SK-N-SH treated with all-trans-retinoic acid at 6 μM for 48 hours (cell line): Measurements from ENCODE around the gene EIF4EBP3.

Source experiments
- ATAC-seq: fragments of 200-7000 bp; cut with Tn5 transposase; 3 replicates; pipeline ENCODE4 v1.9.1; 2020; ENCODE audit warnings: mild to moderate bottlenecking, moderate library complexity
- ARNTL ChIP-seq: fragments of 450-650 bp; formaldehyde crosslinking; IDR thresholded peaks from 2 replicates; pipeline ENCODE4 v1.5.0; 2020; ENCODE audit warnings: low read depth, mild to moderate bottlenecking, moderate library complexity, borderline replicate concordance
- BACH2 ChIP-seq: fragments of 250-450 bp; sonication (Bioruptor Pico); IDR thresholded peaks from 2 replicates; pipeline ENCODE4 v1.9.0; 2021; ENCODE audit warnings: mild to moderate bottlenecking, borderline replicate concordance
- CREB5 ChIP-seq: fragments of 250-450 bp; sonication (Bioruptor Pico); IDR thresholded peaks from 2 replicates; pipeline ENCODE4 v1.5.1; 2020; ENCODE audit warnings: low read depth, mild to moderate bottlenecking, moderate library complexity
- CSDC2 ChIP-seq: fragments of 250-450 bp; sonication (Bioruptor Pico); IDR thresholded peaks from 2 replicates; pipeline ENCODE4 v1.5.0; 2020; ENCODE audit warnings: mild to moderate bottlenecking, moderate library complexity
- CSRNP3 ChIP-seq: fragments of 250-450 bp; sonication (Bioruptor Pico); IDR thresholded peaks from 2 replicates; pipeline ENCODE4 v1.5.1; 2021; ENCODE audit warnings: mild to moderate bottlenecking, moderate library complexity
- ESRRG ChIP-seq: fragments of 250-450 bp; sonication (Bioruptor Pico); IDR thresholded peaks from 2 replicates; pipeline ENCODE4 v1.6.1; 2021; ENCODE audit warnings: mild to moderate bottlenecking
- GLIS3 ChIP-seq: fragments of 250-450 bp; sonication (Bioruptor Pico); IDR thresholded peaks from 2 replicates; pipeline ENCODE4 v1.5.0; 2020; ENCODE audit warnings: mild to moderate bottlenecking, moderate library complexity
- ISL1 ChIP-seq: fragments of 250-450 bp; sonication (Bioruptor Pico); IDR thresholded peaks from 2 replicates; pipeline ENCODE4 v2.1.2; 2022; ENCODE audit warnings: mild to moderate bottlenecking, moderate library complexity
- OSR1 ChIP-seq: fragments of 250-450 bp; sonication (Bioruptor Pico); IDR thresholded peaks from 2 replicates; pipeline ENCODE4 v1.8.0; 2022; ENCODE audit warnings: moderate library complexity, mild to moderate bottlenecking, inconsistent platforms
- PATZ1 ChIP-seq: fragments of 250-450 bp; sonication (Bioruptor Pico); IDR thresholded peaks from 2 replicates; pipeline ENCODE4 v1.8.0; 2020; ENCODE audit warnings: mild to moderate bottlenecking, moderate library complexity, borderline replicate concordance
- POU6F1 ChIP-seq: fragments of 250-450 bp; sonication (Bioruptor Pico); IDR thresholded peaks from 2 replicates; pipeline ENCODE4 v1.8.0; 2021; ENCODE audit warnings: low read depth, mild to moderate bottlenecking, moderate library complexity, borderline replicate concordance
- PPARA ChIP-seq: fragments of 250-450 bp; sonication (Bioruptor Pico); IDR thresholded peaks from 2 replicates; pipeline ENCODE4 v1.5.0; 2020; ENCODE audit warnings: mild to moderate bottlenecking, borderline replicate concordance
- RARB ChIP-seq: fragments of 250-450 bp; sonication (Bioruptor Pico); IDR thresholded peaks from 2 replicates; pipeline ENCODE4 v1.8.0; 2021; ENCODE audit warnings: mild to moderate bottlenecking, moderate library complexity
- SNAI2 ChIP-seq: fragments of 250-450 bp; sonication (Bioruptor Pico); IDR thresholded peaks from 2 replicates; pipeline ENCODE4 v1.5.0; 2020; ENCODE audit warnings: mild to moderate bottlenecking, moderate library complexity
- TCF4 ChIP-seq: fragments of 250-450 bp; sonication (Bioruptor Pico); IDR thresholded peaks from 2 replicates; pipeline ENCODE4 v1.8.0; 2021; ENCODE audit warnings: mild to moderate bottlenecking, moderate library complexity, borderline replicate concordance
- TSHZ2 ChIP-seq: fragments of 250-450 bp; sonication (Bioruptor Pico); IDR thresholded peaks from 2 replicates; pipeline ENCODE4 v1.5.0; 2020; ENCODE audit warnings: mild to moderate bottlenecking, moderate library complexity
- ZFP30 ChIP-seq: fragments of 450-650 bp; formaldehyde crosslinking; IDR thresholded peaks from 2 replicates; pipeline ENCODE4 v1.5.0; 2022; ENCODE audit warnings: mild to moderate bottlenecking, moderate library complexity
- ZNF565 ChIP-seq: fragments of 450-650 bp; formaldehyde crosslinking; conservative IDR thresholded peaks from 2 replicates; pipeline ENCODE4 v1.5.0; 2020; ENCODE audit warnings: low read depth, mild to moderate bottlenecking, moderate library complexity
- ZNF70 ChIP-seq: fragments of 450-650 bp; formaldehyde crosslinking; IDR thresholded peaks from 2 replicates; pipeline ENCODE4 v1.5.0; 2020; ENCODE audit warnings: mild to moderate bottlenecking, moderate library complexity
- ZNF8 ChIP-seq: fragments of 450-650 bp; formaldehyde crosslinking; IDR thresholded peaks from 2 replicates; pipeline ENCODE4 v1.5.0; 2020; ENCODE audit warnings: mild to moderate bottlenecking, moderate library complexity

The EIF4EBP3 gene

GRCh38 chr5:140547508-140548299, at the start of gene EIF4EBP3:
EIF4EBP3 (plus strand) TSS chr5:140547662; CDS start chr5:140547738, 76 bp downstream.
- peak; percentile 92 for ATAC-seq
- TF ChIP-seq ZNF565 (CRISPR knock-in tag) (no peak), ZNF70 (CRISPR knock-in tag) (no peak), SNAI2 (CRISPR knock-in tag) (no peak), TSHZ2 (CRISPR knock-in tag) (no peak), BACH2 (CRISPR knock-in tag) (no peak), PPARA (CRISPR knock-in tag) (no peak), ARNTL (CRISPR knock-in tag) (no peak), TCF4 (no peak), OSR1 (CRISPR knock-in tag) (no peak), CREB5 (CRISPR knock-in tag) (no peak), CSRNP3 (CRISPR knock-in tag) (no peak), ZFP30 (CRISPR knock-in tag) (no peak), GLIS3 (no peak), ZNF8 (CRISPR knock-in tag) (no peak), RARB (no peak)

- TF ChIP-seq PATZ1 = no peak
- no peak for TF ChIP-seq ZNF70 (CRISPR knock-in tag)
- TF ChIP-seq ARNTL (CRISPR knock-in tag) = no peak
- TF ChIP-seq TSHZ2 (CRISPR knock-in tag) = no peak
- TF ChIP-seq ESRRG (CRISPR knock-in tag) = no peak
- TF ChIP-seq ISL1 (CRISPR knock-in tag) = no peak
- TF ChIP-seq CSDC2 (CRISPR knock-in tag) = no peak
- no peak for TF ChIP-seq GLIS3
- no peak for TF ChIP-seq BACH2 (CRISPR knock-in tag)
- TF ChIP-seq ZNF8 (CRISPR knock-in tag) = no peak
- no peak for TF ChIP-seq POU6F1 (CRISPR knock-in tag)
- ATAC-seq = no peak
Observed at GRCh38 chr5:140497897-140498296, 49.6 kb upstream of the EIF4EBP3 start.
